Stomach (tissue), 9 donors: ENCODE data around the gene ERCC6. TPM values are rescaled to one million over a fixed set of nuclear protein-coding genes. Genes with fewer than 3 reads are reported as not detected.

ENCODE experiments used
- DNase-seq, 2 donors: peaks; one replicate each; pipeline versions ENCODE4 v3.0.0 to v3.0.0-alpha.2; 2013 to 2019
- H3K27ac ChIP-seq, 5 donors: fragments of 200-600 bp in 4 of 5; sonication (generic) in 4 of 5; one replicate each; pipeline ENCODE4 v1.5.1; 2013 to 2019; ENCODE audit warnings: mild to moderate bottlenecking in 1 of 5, moderate library complexity in 1 of 5
- H3K27me3 ChIP-seq, 3 donors: fragments of 200-600 bp; sonication (generic); one replicate each; pipeline ENCODE4 v1.5.1; 2017 to 2019; ENCODE audit warnings: mixed run types in 1 of 3
- H3K36me3 ChIP-seq, 4 donors: fragments of 200-600 bp; sonication (generic); 1 replicate in 3 of 4; 2 replicates in 1 of 4; pipeline ENCODE4 v1.5.1; 2016 to 2019
- H3K4me1 ChIP-seq, 4 donors: fragments of 200-600 bp; sonication (generic); one replicate each; pipeline ENCODE4 v1.5.1; 2016 to 2019
- H3K4me3 ChIP-seq, 4 donors: fragments of 200-600 bp; sonication (generic) in 3 of 4; one replicate each; pipeline ENCODE4 v1.5.1; 2016 to 2019; ENCODE audit warnings: mild to moderate bottlenecking in 1 of 4
- H3K9me3 ChIP-seq, 4 donors: fragments of 200-600 bp; sonication (generic); one replicate each; pipeline ENCODE4 v1.5.1; 2016 to 2019
- CTCF ChIP-seq, 7 experiments: fragments of 450-650 bp in 4 of 7; fragments of 200-600 bp in 3 of 7; sonication (generic) in 3 of 7; IDR thresholded peaks; one replicate each; pipeline ENCODE4 v1.5.1; 2016 to 2019; ENCODE audit warnings: antibody characterized with exemption in 7 of 7, control low read depth in 2 of 7, mild to moderate bottlenecking in 1 of 7
- EP300 ChIP-seq: sonication (generic); formaldehyde crosslinking; IDR thresholded peaks from one replicate; pipeline ENCODE4 v1.6.1; 2017; ENCODE audit warnings: antibody characterized with exemption
- POLR2A ChIP-seq, 4 donors: fragments of 450-650 bp; IDR thresholded peaks; one replicate each; pipeline ENCODE4 v1.6.1; 2016; ENCODE audit warnings: antibody characterized with exemption in 4 of 4, control low read depth in 2 of 4, mild to moderate bottlenecking in 1 of 4, moderate library complexity in 1 of 4
- POLR2AphosphoS5 ChIP-seq, 3 donors: sonication (generic); formaldehyde crosslinking; IDR thresholded peaks; one replicate each; pipeline ENCODE4 v1.6.1; 2016; ENCODE audit warnings: antibody characterized with exemption in 3 of 3
- WGBS, 5 donors: extraction: QIAGEN DNeasy Blood & Tissue Kit in 3 of 5; methylation state at CpG; one replicate each; pipeline versions ENCODE4 v1.1.5 to v1.1.7; 2013 to 2018; 5-methylcytosine and 5-hydroxymethylcytosine counted together
- intact Hi-C: fragments of 100-400 bp; cut with DNase I; formaldehyde crosslinking; loops from one replicate; pipeline ENCODE4 v1.15.1; 2023; ENCODE audit warnings: low total_unique reads
- polyA plus RNA-seq, 3 donors: library from polyadenylated mRNA; stranded (reverse); fragments of 200-250 nt; gene quantifications; one replicate each; pipeline ENCODE4 v1.2.3, GENCODE V29; 2013
- total RNA-seq, 5 donors: library from RNA; depleted of rRNA; stranded (reverse); fragments of >200 nt; gene quantifications; one replicate each; pipeline versions ENCODE4 v1.1.0 to v1.2.3, GENCODE V29; 2014 to 2016
- donor health status: healthy with polysubstance abuse.
- donor health status: Bipolar disorder and iron deficiency.
- donor health status: healthy.

The ERCC6 gene
- total and polyA plus RNA-seq, 8 donors, result 2.0 to 33.8 (median 9.7) TPM

- Histone ChIP-seq H3K9me3 (no peaks in the 10 kb centered on the region), H3K4me3 (no peak overlapping the region), H3K27me3 (no peaks in the 10 kb centered on the region), H3K36me3 (peaks cover 0 to 22% (median 11%) of the 10 kb centered on the region in 4 donors), H3K27ac (no peak overlapping the region), H3K4me1 (peaks cover 0 to 21% (median 6%) of the 10 kb centered on the region in 4 donors)
- TF ChIP-seq POLR2A (IDR thresholded peaks at IDR 0.05) (no peak), CTCF (IDR thresholded peaks at IDR 0.05) (no peak), POLR2AphosphoS5 (IDR thresholded peaks at IDR 0.05) (no peak), EP300 (no peak)
- WGBS, 5 donors, result 82 to 94% (median 89%) methylated on average over 4 of the region's 4 CpGs
- intact Hi-C loops, result loop anchor here (10.0 kb wide), 2 partner anchors 105 to 525 kb away; no protein-coding TSS in a partner anchor
- DNase-seq, result no peak
Observed at GRCh38 chr10:49509771-49510303, 29.1 kb downstream of the ERCC6 start.

GRCh38 chr10:49508654-49509053, 30.3 kb downstream of the ERCC6 start:
- Histone ChIP-seq H3K27me3 (no peaks in the 10 kb centered on the region), H3K36me3 (peaks cover 0 to 22% (median 16%) of the 10 kb centered on the region in 4 donors), H3K4me3 (no peak overlapping the region), H3K4me1 (peaks cover 0 to 21% (median 6%) of the 10 kb centered on the region in 4 donors), H3K27ac (no peak overlapping the region), H3K9me3 (no peaks in the 10 kb centered on the region)
- 47 to 69% (median 59%) methylated on average over 4 of the region's 4 CpGs for WGBS, 5 donors
- no peak for DNase-seq
- intact Hi-C loops, result no loop called here
- TF ChIP-seq EP300 (no peak), POLR2A (IDR thresholded peaks at IDR 0.05) (no peak), CTCF (IDR thresholded peaks at IDR 0.05) (no peak), POLR2AphosphoS5 (IDR thresholded peaks at IDR 0.05) (no peak)

- intact Hi-C loops, result no loop called here
- H3K36me3 ChIP-seq, result peaks cover 0 to 22% (median 16%) of the 10 kb centered on the region in 4 donors
- no peak overlapping the region for H3K4me3 ChIP-seq
- WGBS, 5 donors, result 48 to 68% (median 63%) methylated on average over 4 of the region's 4 CpGs
- H3K27ac ChIP-seq, result no peak overlapping the region
- no peaks in the 10 kb centered on the region for H3K27me3 ChIP-seq
- peaks cover 0 to 21% (median 6%) of the 10 kb centered on the region in 4 donors for H3K4me1 ChIP-seq
- H3K9me3 ChIP-seq, result no peaks in the 10 kb centered on the region
- TF ChIP-seq POLR2A (IDR thresholded peaks at IDR 0.05) (no peak), EP300 (no peak), CTCF (IDR thresholded peaks at IDR 0.05) (no peak), POLR2AphosphoS5 (IDR thresholded peaks at IDR 0.05) (no peak)
- peak in 1 of 2 donors; percentile 21 for DNase-seq
Observed at GRCh38 chr10:49508249-49508648, 30.7 kb downstream of the ERCC6 start.

GRCh38 chr10:49505589-49505988, 33.3 kb downstream of the ERCC6 start:
- 87 to 94% (median 91%) methylated on average over 4 of the region's 4 CpGs for WGBS, 5 donors
- peaks cover 0 to 27% (median 6%) of the 10 kb centered on the region in 4 donors for H3K4me1 ChIP-seq
- H3K4me3 ChIP-seq, result no peak overlapping the region
- intact Hi-C loops, result no loop called here
- no peak for DNase-seq
- H3K27me3 ChIP-seq, result no peaks in the 10 kb centered on the region
- H3K36me3 ChIP-seq, result peaks cover 0 to 32% (median 17%) of the 10 kb centered on the region in 4 donors
- no peaks in the 10 kb centered on the region for H3K9me3 ChIP-seq
- no peak for TF ChIP-seq EP300
- no peak overlapping the region for H3K27ac ChIP-seq

GRCh38 chr10:49505076-49505475, 33.8 kb downstream of the ERCC6 start:
- intact Hi-C loops, result no loop called here
- no peak overlapping the region for H3K27ac ChIP-seq
- peaks cover 0 to 27% (median 6%) of the 10 kb centered on the region in 4 donors for H3K4me1 ChIP-seq
- peaks cover 0 to 35% (median 20%) of the 10 kb centered on the region in 4 donors for H3K36me3 ChIP-seq
- H3K4me3 ChIP-seq, result no peak overlapping the region
- no peak for TF ChIP-seq CTCF (IDR thresholded peaks at IDR 0.05)
- TF ChIP-seq POLR2AphosphoS5 (IDR thresholded peaks at IDR 0.05), result no peak
- WGBS, 5 donors, result 59 to 91% (median 83%) methylated on average over 3 of the region's 3 CpGs
- H3K9me3 ChIP-seq, result no peaks in the 10 kb centered on the region
- DNase-seq, result no peak
- H3K27me3 ChIP-seq, result no peaks in the 10 kb centered on the region
